Karpas-422 (cell line): ENCODE data around the gene SPNS2. TPM values are rescaled to one million over a fixed set of nuclear protein-coding genes. Genes with fewer than 3 reads are reported as not detected.
A peak's percentile ranks its signal among the peaks of the same experiment; 100 is the strongest.

ENCODE experiments used
- DNase-seq: peaks from one replicate; pipeline ENCODE4 v3.0.0-alpha.2; 2015
- H2AFZ ChIP-seq: fragments of 200-600 bp; sonication (generic); 2 replicates; pipeline ENCODE4 v1.6.1; 2014; ENCODE audit warnings: antibody characterized with exemption, low read length, mixed read lengths
- H3K27ac ChIP-seq: fragments of 200-600 bp; sonication (generic); 2 replicates; pipeline ENCODE4 v1.5.1; 2014; ENCODE audit warnings: mild to moderate bottlenecking, low read length, moderate library complexity
- H3K27me3 ChIP-seq: fragments of 200-600 bp; sonication (generic); 2 replicates; pipeline ENCODE4 v1.6.1; 2014; ENCODE audit warnings: low read length, mixed read lengths
- H3K36me3 ChIP-seq: fragments of 200-600 bp; sonication (generic); 2 replicates; pipeline ENCODE4 v1.6.1; 2014; ENCODE audit warnings: low read length, mixed read lengths; ENCODE audit not compliant: insufficient read depth
- H3K4me1 ChIP-seq: fragments of 200-600 bp; sonication (generic); 2 replicates; pipeline ENCODE4 v1.6.1; 2014; ENCODE audit warnings: mild to moderate bottlenecking, low read length, mixed read lengths
- H3K4me2 ChIP-seq: fragments of 200-600 bp; sonication (generic); 2 replicates; pipeline ENCODE4 v1.6.1; 2014; ENCODE audit warnings: low read length, low read depth, mild to moderate bottlenecking; ENCODE audit not compliant: poor library complexity, severe bottlenecking
- H3K4me3 ChIP-seq: fragments of 200-600 bp; sonication (generic); 2 replicates; pipeline ENCODE4 v1.5.1; 2014; ENCODE audit warnings: mild to moderate bottlenecking, antibody characterized with exemption, low read length, mixed read lengths
- H3K79me2 ChIP-seq: fragments of 200-600 bp; sonication (generic); 2 replicates; pipeline ENCODE4 v1.6.1; 2014; ENCODE audit warnings: mild to moderate bottlenecking, low read length, mixed read lengths
- H3K9ac ChIP-seq: fragments of 200-600 bp; sonication (generic); 2 replicates; pipeline ENCODE4 v1.6.0; 2014; ENCODE audit warnings: low read length
- H3K9me2 ChIP-seq: fragments of 200-600 bp; sonication (generic), shearing (Covaris generic); replicated peaks from 2 replicates; pipeline ENCODE4 v1.6.0; 2014; ENCODE audit warnings: mild to moderate bottlenecking, low read length, moderate library complexity; ENCODE audit not compliant: insufficient read depth
- H3K9me3 ChIP-seq: fragments of 300-700, 200-600 bp; sonication (generic); 2 replicates; pipeline ENCODE4 v1.6.1; 2014; ENCODE audit warnings: low read length, mixed read lengths
- H4K20me1 ChIP-seq: fragments of 200-600 bp; sonication (generic); 2 replicates; pipeline ENCODE4 v1.6.1; 2014; ENCODE audit warnings: mild to moderate bottlenecking, antibody characterized with exemption, low read length, low read depth; ENCODE audit not compliant: insufficient read depth
- total RNA-seq: library from RNA; depleted of rRNA; stranded (reverse); fragments of >200 nt; shearing (Covaris generic); gene quantifications from 2 replicates; pipeline ENCODE4 v1.2.3, GENCODE V29; 2014; ENCODE audit warnings: low replicate concordance; rRNA removed

SPNS2 gene, protein sequence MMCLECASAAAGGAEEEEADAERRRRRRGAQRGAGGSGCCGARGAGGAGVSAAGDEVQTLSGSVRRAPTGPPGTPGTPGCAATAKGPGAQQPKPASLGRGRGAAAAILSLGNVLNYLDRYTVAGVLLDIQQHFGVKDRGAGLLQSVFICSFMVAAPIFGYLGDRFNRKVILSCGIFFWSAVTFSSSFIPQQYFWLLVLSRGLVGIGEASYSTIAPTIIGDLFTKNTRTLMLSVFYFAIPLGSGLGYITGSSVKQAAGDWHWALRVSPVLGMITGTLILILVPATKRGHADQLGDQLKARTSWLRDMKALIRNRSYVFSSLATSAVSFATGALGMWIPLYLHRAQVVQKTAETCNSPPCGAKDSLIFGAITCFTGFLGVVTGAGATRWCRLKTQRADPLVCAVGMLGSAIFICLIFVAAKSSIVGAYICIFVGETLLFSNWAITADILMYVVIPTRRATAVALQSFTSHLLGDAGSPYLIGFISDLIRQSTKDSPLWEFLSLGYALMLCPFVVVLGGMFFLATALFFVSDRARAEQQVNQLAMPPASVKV
- not detected in 2 replicates for total RNA-seq

DNA sequence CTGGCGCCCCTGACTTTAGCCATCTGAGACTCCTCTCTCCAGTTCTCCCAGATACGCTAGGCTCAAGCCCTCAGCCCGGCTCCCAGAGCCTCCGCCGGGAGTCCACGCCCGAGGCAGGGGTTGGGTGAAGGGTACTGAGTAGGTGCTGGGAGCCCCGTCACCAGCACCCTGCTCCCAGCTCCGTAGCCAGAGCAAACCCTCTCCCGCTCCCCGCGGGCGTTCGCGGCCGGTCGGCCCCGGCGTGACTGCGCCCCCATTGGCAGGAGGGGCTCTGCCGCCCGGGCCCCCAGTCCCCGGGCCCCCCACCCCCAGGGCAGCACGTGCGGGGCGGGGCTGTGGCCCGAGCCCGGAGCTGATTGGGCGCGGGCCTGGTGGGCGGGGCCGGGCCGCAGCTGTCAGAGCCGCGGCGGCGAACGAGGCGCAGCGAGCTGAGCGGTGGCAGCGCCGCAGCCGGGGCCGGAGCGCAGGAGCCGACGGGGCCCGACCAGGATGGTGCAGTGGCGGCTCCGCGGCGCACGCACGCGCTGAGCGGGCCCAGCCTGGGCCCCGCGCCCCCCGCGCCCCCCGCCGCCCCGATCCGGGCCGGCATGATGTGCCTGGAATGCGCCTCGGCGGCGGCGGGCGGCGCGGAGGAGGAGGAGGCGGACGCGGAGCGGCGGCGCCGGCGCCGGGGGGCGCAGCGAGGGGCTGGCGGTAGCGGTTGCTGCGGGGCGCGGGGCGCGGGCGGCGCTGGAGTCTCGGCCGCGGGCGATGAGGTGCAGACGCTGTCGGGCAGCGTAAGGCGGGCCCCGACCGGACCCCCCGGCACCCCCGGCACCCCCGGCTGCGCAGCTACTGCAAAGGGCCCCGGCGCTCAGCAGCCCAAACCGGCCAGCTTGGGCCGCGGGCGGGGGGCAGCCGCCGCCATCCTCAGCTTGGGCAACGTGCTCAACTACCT is at the start of gene SPNS2:
Gene SPNS2, plus strand, starts transcription at position 421 of the 937 bp plus-strand sequence. Its CDS starts 167 bp downstream, at position 588.
- Histone ChIP-seq H4K20me1 (no peaks in the 10 kb centered on the region; the same call in 1 of the 2 replicates), H3K79me2 (no peaks in the 10 kb centered on the region), H2AFZ (no peak within 1 kb of the TSS), H3K27ac (no peak within 1 kb of the TSS), H3K27me3 (no peaks in the 10 kb centered on the region), H3K9me2 (no peaks in the 10 kb centered on the region), H3K4me3 (no peak within 1 kb of the TSS), H3K9me3 (no peaks in the 10 kb centered on the region), H3K4me2 (peak within 1 kb of the TSS; percentile 42), H3K36me3 (no peaks in the 10 kb centered on the region), H3K9ac (no peak within 1 kb of the TSS), H3K4me1 (peaks cover 17% of the 10 kb centered on the region)
- peak; percentile 87 for DNase-seq

DNA sequence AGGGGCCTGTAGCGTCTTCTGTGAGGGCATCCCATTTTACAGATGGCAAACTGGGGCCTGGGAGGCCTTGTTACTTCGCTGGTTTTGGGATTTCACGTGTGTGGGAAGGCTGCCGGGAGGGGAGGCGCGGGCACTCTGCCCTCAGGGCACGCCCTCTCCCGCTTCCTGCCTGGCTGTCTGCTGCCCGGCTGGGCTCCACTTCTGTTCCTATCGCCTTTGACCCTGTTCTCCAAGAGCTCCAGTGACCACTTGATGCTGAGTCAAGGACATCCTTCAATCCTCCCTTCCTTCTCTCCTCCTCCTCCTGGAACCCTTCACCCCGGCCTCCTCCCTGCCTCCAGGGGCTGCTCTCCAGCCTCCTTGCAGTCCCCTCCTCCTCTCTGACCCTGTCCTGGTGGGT is 48.9 kb upstream of the SPNS2 start:
- Histone ChIP-seq H3K27me3 (no peaks in the 10 kb centered on the region), H3K4me2 (no peak overlapping the region), H3K79me2 (no peaks in the 10 kb centered on the region), H3K27ac (no peak overlapping the region), H4K20me1 (no peaks in the 10 kb centered on the region; the same call in 1 of the 2 replicates), H3K36me3 (no peaks in the 10 kb centered on the region), H2AFZ (no peak overlapping the region), H3K4me3 (no peak overlapping the region), H3K9me2 (no peaks in the 10 kb centered on the region), H3K9ac (no peak overlapping the region), H3K4me1 (no peaks in the 10 kb centered on the region), H3K9me3 (no peaks in the 10 kb centered on the region)
- DNase-seq: no peak

DNA sequence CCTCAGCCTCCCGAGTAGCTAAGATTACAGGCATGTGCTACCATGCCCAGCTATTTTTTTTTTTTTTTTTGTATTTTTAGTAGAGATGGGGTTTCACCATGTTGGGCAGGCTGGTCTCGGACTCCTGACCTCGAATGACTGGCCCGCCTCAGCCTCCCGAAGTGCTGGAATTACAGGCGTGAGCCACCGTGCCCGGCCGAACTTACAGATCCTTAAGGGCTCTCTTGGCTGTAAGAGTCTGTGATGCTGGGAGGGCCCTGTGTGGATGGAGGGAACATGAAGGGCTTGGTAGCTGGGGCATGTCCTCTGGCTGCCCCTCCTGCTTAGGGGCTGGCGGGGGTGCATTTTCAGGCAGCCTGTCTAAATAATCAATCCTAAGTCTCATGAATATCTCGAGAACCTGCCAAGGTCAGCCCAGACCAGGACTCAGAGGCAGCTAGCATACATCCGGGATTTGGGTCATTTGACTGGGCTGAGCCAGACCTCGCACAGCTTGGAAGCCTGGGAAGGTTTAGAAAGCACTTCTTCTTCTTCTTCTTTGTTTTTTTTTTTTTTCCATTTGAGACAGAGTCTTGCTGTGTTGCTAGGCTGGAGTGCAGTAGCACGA is 47.9 kb upstream of the SPNS2 start:
- Histone ChIP-seq H3K4me2 (no peak overlapping the region), H3K79me2 (no peaks in the 10 kb centered on the region), H3K9me2 (no peaks in the 10 kb centered on the region), H2AFZ (no peak overlapping the region), H3K4me1 (no peaks in the 10 kb centered on the region), H3K27ac (no peak overlapping the region), H3K9ac (no peak overlapping the region), H3K4me3 (no peak overlapping the region), H4K20me1 (no peaks in the 10 kb centered on the region; the same call in 1 of the 2 replicates), H3K9me3 (no peaks in the 10 kb centered on the region), H3K36me3 (no peaks in the 10 kb centered on the region), H3K27me3 (no peaks in the 10 kb centered on the region)
- no peak for DNase-seq

DNA sequence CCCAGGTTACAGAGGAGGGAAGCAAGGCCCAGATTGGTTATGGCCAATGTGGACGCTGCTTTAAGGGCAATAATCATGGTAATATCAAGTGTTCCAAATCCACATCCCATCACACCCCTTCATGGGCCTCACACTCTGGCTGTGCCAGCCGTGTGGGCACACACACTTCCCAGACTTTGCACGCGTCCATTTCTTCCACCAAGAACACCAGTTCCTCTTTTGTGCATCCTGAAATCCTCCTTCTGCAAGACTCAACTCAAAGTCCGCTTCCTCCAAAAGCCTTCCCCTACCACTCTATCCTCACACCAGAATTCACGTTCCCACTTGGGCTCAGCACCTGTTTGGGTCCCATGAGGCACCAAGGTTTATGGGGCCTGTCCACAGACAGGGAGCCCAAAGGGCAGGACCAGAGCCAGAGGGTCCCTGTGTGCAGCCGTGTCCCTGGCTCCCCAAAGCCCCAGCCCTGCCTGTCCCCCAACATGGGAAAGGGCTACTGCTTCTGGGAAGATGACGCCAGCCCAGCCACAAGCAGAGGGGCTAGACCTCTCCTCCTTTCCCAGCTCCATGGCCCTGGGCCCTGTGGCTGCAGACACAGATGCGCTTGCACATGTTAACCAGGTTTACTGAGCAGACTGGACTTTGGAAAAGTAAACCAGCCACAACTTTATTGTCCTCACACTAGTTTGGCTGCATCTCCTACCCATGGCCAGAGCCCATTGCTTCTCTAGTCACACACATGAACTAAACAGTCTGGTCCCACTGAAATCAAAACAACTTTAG is 44.7 kb upstream of the SPNS2 start:
- no peak for DNase-seq
- H3K4me3 ChIP-seq: no peak overlapping the region
- H3K4me2 ChIP-seq: no peak overlapping the region
- H3K36me3 ChIP-seq: no peaks in the 10 kb centered on the region
- no peak overlapping the region for H3K9ac ChIP-seq
- no peaks in the 10 kb centered on the region; the same call in 1 of the 2 replicates for H4K20me1 ChIP-seq
- H3K9me2 ChIP-seq: no peaks in the 10 kb centered on the region
- no peak overlapping the region for H2AFZ ChIP-seq
- H3K9me3 ChIP-seq: no peaks in the 10 kb centered on the region
- no peaks in the 10 kb centered on the region for H3K27me3 ChIP-seq
- no peaks in the 10 kb centered on the region for H3K4me1 ChIP-seq
- no peaks in the 10 kb centered on the region for H3K79me2 ChIP-seq
- no peak overlapping the region for H3K27ac ChIP-seq

DNA sequence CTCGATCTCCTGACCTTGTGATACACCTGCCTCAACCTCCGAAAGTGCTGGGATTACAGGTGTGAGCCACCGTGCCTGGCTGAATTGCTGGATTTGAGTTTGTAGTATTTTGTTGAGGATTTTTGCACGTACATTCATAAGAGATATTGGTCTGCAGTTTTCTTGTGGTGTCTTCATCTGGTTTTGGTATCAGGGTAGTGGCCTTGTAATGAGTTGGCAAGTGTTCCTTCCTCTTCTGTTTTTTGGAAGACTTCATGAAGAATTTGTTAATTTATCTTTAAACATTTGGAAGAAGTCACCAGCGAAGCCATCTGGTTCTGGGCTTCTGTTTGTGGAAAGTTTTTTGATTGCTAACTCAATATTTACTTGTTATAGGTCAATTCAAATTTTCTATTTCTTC is 38.0 kb upstream of the SPNS2 start:
- Histone ChIP-seq H2AFZ (no peak overlapping the region), H3K9ac (no peak overlapping the region), H3K36me3 (no peaks in the 10 kb centered on the region), H3K9me2 (no peaks in the 10 kb centered on the region), H3K4me1 (no peaks in the 10 kb centered on the region), H3K27me3 (no peaks in the 10 kb centered on the region), H3K27ac (no peak overlapping the region), H3K4me3 (no peak overlapping the region), H3K4me2 (no peak overlapping the region), H3K79me2 (no peaks in the 10 kb centered on the region), H3K9me3 (no peaks in the 10 kb centered on the region), H4K20me1 (no peaks in the 10 kb centered on the region)
- DNase-seq: no peak

DNA sequence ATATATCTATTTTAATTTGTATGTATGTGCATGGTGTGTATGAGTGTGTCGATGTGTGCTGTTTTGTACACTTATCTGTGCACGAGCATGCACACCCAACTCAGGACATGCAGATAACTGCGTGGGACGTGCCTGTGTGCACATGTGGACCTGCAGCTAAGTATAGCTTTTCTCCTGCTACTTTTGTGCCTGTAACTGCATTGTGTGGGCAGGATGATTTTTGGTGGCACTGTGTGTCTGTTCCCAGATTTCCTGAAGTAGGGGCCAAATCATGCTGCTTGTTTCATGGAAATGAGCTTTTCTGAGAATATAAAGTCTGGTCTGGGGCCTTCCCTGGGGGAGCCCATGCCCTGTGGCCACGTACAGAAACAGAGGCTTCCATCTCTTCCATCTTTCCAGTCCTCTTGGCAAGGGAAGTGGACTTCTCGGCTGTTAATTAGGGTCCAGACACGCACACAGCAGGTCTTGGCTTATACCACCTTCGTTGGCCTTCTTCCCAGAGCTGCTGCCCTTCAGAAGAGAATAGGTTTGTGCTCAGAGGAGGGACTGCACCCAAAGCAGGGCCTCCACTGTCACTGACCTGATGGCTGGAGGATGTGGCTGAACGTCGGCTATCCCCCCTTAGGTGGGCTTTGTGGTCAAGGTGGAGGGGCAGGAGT is 34.7 kb upstream of the SPNS2 start:
- Histone ChIP-seq H3K79me2 (no peaks in the 10 kb centered on the region), H3K4me3 (no peak overlapping the region), H3K4me1 (no peaks in the 10 kb centered on the region), H3K9me3 (no peaks in the 10 kb centered on the region), H4K20me1 (no peaks in the 10 kb centered on the region), H3K27ac (no peak overlapping the region), H3K36me3 (no peaks in the 10 kb centered on the region), H3K9me2 (no peaks in the 10 kb centered on the region), H3K4me2 (no peak overlapping the region), H2AFZ (no peak overlapping the region), H3K9ac (no peak overlapping the region), H3K27me3 (no peaks in the 10 kb centered on the region)
- DNase-seq: no peak

DNA sequence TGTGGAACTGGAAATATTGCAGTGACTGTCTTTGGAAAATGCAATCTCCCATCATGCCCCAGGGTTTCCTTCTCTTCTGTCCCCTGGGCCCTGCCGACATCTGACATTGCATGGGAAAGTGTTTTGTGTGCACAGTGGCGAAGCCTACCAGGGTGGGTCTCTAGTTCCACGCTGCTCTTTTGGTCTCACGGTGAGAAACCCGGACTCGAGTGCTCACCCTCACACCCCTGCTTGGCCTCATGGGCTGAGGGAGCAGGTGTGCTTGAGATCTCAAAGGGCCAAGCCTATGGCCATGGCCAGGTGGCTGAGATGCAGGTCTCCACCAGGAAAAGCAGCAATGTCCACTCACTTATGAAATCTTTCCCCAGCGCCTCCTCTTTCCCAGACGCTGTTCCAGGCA is 32.9 kb upstream of the SPNS2 start:
- no peaks in the 10 kb centered on the region for H3K4me1 ChIP-seq
- H2AFZ ChIP-seq: no peak overlapping the region
- H3K27me3 ChIP-seq: no peaks in the 10 kb centered on the region
- no peak overlapping the region for H3K9ac ChIP-seq
- DNase-seq: no peak
- H3K27ac ChIP-seq: no peak overlapping the region
- no peaks in the 10 kb centered on the region for H3K9me2 ChIP-seq
- H3K4me2 ChIP-seq: no peak overlapping the region
- no peaks in the 10 kb centered on the region for H3K9me3 ChIP-seq
- no peak overlapping the region for H3K4me3 ChIP-seq
- H3K79me2 ChIP-seq: no peaks in the 10 kb centered on the region
- no peaks in the 10 kb centered on the region for H4K20me1 ChIP-seq
- no peaks in the 10 kb centered on the region for H3K36me3 ChIP-seq
